Measurements from ENCODE around the gene MBLAC1.

MBLAC1 gene

GRCh38 chr7:100177045-100178001, 50.6 kb downstream of the MBLAC1 start, which contains the start of the genes GPC2 and STAG3:
Gene GPC2 (minus strand): TSS chr7:100177381. CDS start chr7:100177199, 182 bp downstream.
Gene STAG3 (plus strand): TSS chr7:100177918. CDS start chr7:100180557, 2,639 bp downstream.
- ChIA-PET CTCF (interaction anchor here (1.2 to 1.9 kb wide), 2 partner anchors 12 to 21 kb away, joined by 3 to 13 read pairs; no protein-coding TSS in a partner anchor), POLR2A (interaction anchor here (0.6 kb wide), 1 partner anchor 146 kb away, joined by 3 read pairs; no protein-coding TSS in a partner anchor)
- H3K27me3 ChIP-seq (replicated peaks in 2 of 5; ENCODE audit: control insufficient read depth in 4 of 5, insufficient read depth in 5 of 5, low read length in 4 of 5), result peaks cover 0 to 3% (median 0%) of the 10 kb centered on the region in 5 experiments
- H3K4me3 ChIP-seq (ENCODE audit: control insufficient read depth in 1 of 7, extremely low read depth in 1 of 7, insufficient read depth in 4 of 7, low read depth in 2 of 7, low read length in 6 of 7), result peak within 1 kb of the TSS; percentile 38 to 89 (median 79)
- no peaks in the 10 kb centered on the region for H3K9me3 ChIP-seq (ENCODE audit: control extremely low read depth in 1 of 5, control insufficient read depth in 4 of 5, insufficient read depth in 2 of 5, low read depth in 1 of 5, low read length in 4 of 5)
- no peak within 1 kb of the TSS for H3K27ac ChIP-seq (ENCODE audit: insufficient read depth in 1 of 2, low read depth in 1 of 2, low read length in 2 of 2, poor library complexity in 1 of 2, severe bottlenecking in 2 of 2)
- 5% methylated on average over 69 of the region's 78 CpGs for WGBS (ENCODE audit: insufficient coverage)
- peak; percentile 97 to 98 (median 98) for DNase-seq
- H3K4me1 ChIP-seq (ENCODE audit: control extremely low read depth in 1 of 4, control insufficient read depth in 4 of 4, insufficient read depth in 4 of 4, low read length in 3 of 4), result peaks cover 0 to 15% (median 13%) of the 10 kb centered on the region in 4 experiments
- peaks cover 0 to 11% (median 0%) of the 10 kb centered on the region in 4 experiments for H3K36me3 ChIP-seq (ENCODE audit: control insufficient read depth in 4 of 4, insufficient read depth in 4 of 4, low read length in 3 of 4)

Data from common myeloid progenitor, CD34-positive (primary cell).